Hepatocyte (in vitro differentiated cells): ENCODE data around the gene NMRAL1. TPM values are rescaled to one million over a fixed set of nuclear protein-coding genes. Genes with fewer than 3 reads are reported as not detected.

Source experiments
- DNase-seq: peaks from one replicate; pipeline ENCODE4 v3.0.0-alpha.2; 2016; ENCODE audit warnings: low spot score
- H2AFZ ChIP-seq: fragments of 200-600 bp; sonication (generic); 2 replicates; pipeline ENCODE4 v1.6.0; 2016; ENCODE audit warnings: antibody characterized with exemption, mild to moderate bottlenecking
- H3K27ac ChIP-seq: fragments of 200-600 bp; sonication (generic); 2 replicates; pipeline ENCODE4 v1.5.1; 2016; ENCODE audit warnings: mild to moderate bottlenecking
- H3K27me3 ChIP-seq: fragments of 200-600 bp; sonication (generic); 2 replicates; pipeline ENCODE4 v1.6.1; 2016
- H3K36me3 ChIP-seq: fragments of 200-600 bp; sonication (generic); replicated peaks from 2 replicates; pipeline ENCODE4 v1.5.1; 2016; ENCODE audit warnings: low read depth; ENCODE audit not compliant: insufficient read depth
- H3K4me1 ChIP-seq: fragments of 200-600 bp; sonication (generic); 2 replicates; pipeline ENCODE4 v1.5.1; 2016; ENCODE audit warnings: mild to moderate bottlenecking, moderate library complexity; ENCODE audit not compliant: insufficient read depth
- H3K4me2 ChIP-seq: fragments of 200-600 bp; sonication (generic); 2 replicates; pipeline ENCODE4 v1.6.0; 2016
- H3K4me3 ChIP-seq: fragments of 200-600 bp; sonication (generic); 2 replicates; pipeline ENCODE4 v1.5.1; 2016; ENCODE audit warnings: mild to moderate bottlenecking
- H3K79me2 ChIP-seq: fragments of 200-600 bp; sonication (generic); 2 replicates; pipeline ENCODE4 v1.6.0; 2017; ENCODE audit warnings: mild to moderate bottlenecking
- H3K9me2 ChIP-seq: fragments of 200-600 bp; sonication (generic); replicated peaks from 2 replicates; pipeline ENCODE4 v1.6.0; 2017; ENCODE audit warnings: mild to moderate bottlenecking; ENCODE audit not compliant: insufficient read depth
- H3K9me3 ChIP-seq: fragments of 200-600 bp; sonication (generic); 2 replicates; pipeline ENCODE4 v1.5.1; 2016; ENCODE audit warnings: low read depth, mild to moderate bottlenecking
- H4K20me1 ChIP-seq: fragments of 200-600 bp; sonication (generic); 2 replicates; pipeline ENCODE4 v1.6.0; 2016; ENCODE audit warnings: mild to moderate bottlenecking; ENCODE audit not compliant: insufficient read depth, poor library complexity, severe bottlenecking
- EZH2 ChIP-seq: fragments of 200-600 bp; sonication (generic); IDR thresholded peaks from 2 replicates; pipeline ENCODE4 v1.6.1; 2016; ENCODE audit warnings: antibody characterized with exemption, mild to moderate bottlenecking, borderline replicate concordance
- EZH2phosphoT487 ChIP-seq: fragments of 200-600 bp; sonication (generic); IDR thresholded peaks from one replicate; pipeline ENCODE4 v1.6.1; 2018; ENCODE audit warnings: antibody characterized with exemption, mild to moderate bottlenecking, low read depth, moderate library complexity; ENCODE audit not compliant: unreplicated experiment, severe bottlenecking
- WGBS: methylation state at CpG from one replicate; pipeline ENCODE4 v1.1.6; 2016; ENCODE audit warnings: low lambda C conversion rate; ENCODE audit errors: missing lambda C conversion rate; 5-methylcytosine and 5-hydroxymethylcytosine counted together
- polyA plus RNA-seq: library from polyadenylated mRNA; unstranded; fragments of >200 nt; fragmentation: Nextera tagmentation; extraction: Ambion mirVana; gene quantifications from 2 replicates; pipeline ENCODE4 v1.2.1, GENCODE V29; 2016
- total RNA-seq: library from RNA; depleted of rRNA; stranded (reverse); fragments of >200 nt; gene quantifications from 2 replicates; pipeline ENCODE4 v1.2.3, GENCODE V29; 2014
- TF ChIP-seq, protein P1 (sequence below): fragments of 200-600 bp; sonication (generic); IDR thresholded peaks from 2 replicates; pipeline ENCODE4 v1.5.1; 2016; ENCODE audit warnings: antibody characterized with exemption, mild to moderate bottlenecking; ENCODE audit not compliant: poor library complexity

Gene NMRAL1
- total and polyA plus RNA-seq, 2 experiments from 2014 or later = 47.5 to 47.6 TPM

DNA sequence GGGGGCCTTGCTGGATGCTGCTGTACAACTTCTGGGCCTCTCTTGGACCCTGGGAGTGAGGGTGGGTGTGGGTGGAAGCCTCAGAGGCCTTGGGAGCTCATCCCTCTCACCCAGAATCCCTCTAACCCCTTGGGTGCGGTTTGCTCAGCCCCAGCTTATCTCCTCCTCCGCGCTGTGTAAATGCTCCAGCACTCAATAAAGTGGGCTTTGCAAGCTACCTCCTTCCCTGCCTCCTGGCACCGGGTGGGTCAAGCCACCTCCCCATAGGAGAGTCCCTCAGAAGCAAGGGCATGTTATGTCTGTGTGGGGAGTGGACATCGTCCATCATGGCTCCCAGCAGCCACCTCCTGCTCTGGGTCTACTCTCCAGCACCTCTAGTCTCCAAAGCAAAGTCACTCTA, 35.7 kb upstream of the NMRAL1 start:
- H3K9me2 ChIP-seq = no peaks in the 10 kb centered on the region
- no peak for DNase-seq
- peaks cover 8% of the 10 kb centered on the region for H4K20me1 ChIP-seq
- H3K4me2 ChIP-seq = no peak overlapping the region
- WGBS = 73% methylated on average over 5 of the region's 5 CpGs
- TF ChIP-seq EZH2phosphoT487 = no peak
- TF ChIP-seq, protein P1, sequence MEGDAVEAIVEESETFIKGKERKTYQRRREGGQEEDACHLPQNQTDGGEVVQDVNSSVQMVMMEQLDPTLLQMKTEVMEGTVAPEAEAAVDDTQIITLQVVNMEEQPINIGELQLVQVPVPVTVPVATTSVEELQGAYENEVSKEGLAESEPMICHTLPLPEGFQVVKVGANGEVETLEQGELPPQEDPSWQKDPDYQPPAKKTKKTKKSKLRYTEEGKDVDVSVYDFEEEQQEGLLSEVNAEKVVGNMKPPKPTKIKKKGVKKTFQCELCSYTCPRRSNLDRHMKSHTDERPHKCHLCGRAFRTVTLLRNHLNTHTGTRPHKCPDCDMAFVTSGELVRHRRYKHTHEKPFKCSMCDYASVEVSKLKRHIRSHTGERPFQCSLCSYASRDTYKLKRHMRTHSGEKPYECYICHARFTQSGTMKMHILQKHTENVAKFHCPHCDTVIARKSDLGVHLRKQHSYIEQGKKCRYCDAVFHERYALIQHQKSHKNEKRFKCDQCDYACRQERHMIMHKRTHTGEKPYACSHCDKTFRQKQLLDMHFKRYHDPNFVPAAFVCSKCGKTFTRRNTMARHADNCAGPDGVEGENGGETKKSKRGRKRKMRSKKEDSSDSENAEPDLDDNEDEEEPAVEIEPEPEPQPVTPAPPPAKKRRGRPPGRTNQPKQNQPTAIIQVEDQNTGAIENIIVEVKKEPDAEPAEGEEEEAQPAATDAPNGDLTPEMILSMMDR = no peak
- TF ChIP-seq EZH2 = no peak
- H3K79me2 ChIP-seq = peaks cover 6% of the 10 kb centered on the region
- H3K36me3 ChIP-seq = no peaks in the 10 kb centered on the region
- no peaks in the 10 kb centered on the region for H3K9me3 ChIP-seq
- H2AFZ ChIP-seq = no peak overlapping the region
- no peak overlapping the region for H3K4me3 ChIP-seq
- no peaks in the 10 kb centered on the region for H3K27me3 ChIP-seq
- no peaks in the 10 kb centered on the region for H3K4me1 ChIP-seq
- no peak overlapping the region for H3K27ac ChIP-seq

DNA sequence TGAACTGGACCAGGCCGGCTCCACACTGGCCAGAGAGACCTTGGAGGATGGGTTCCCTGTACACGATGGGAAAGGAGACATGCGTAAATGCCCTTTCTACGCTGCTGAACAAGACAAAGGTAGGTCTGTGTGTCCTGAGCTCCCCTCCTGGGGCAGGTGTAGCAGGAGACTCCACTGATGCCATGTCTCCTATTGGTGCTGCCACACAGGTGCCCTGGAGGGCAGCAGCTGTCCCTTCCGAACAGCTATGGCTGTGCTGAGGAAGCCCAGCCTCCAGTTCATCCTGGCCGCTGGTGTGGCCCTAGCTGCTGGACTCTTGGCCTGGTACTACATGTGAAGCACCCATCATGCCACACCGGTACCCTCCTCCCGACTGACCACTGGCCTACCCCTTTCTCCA, 35.0 kb upstream of the NMRAL1 start:
- peaks cover under 1% of the 10 kb centered on the region for H4K20me1 ChIP-seq

DNA sequence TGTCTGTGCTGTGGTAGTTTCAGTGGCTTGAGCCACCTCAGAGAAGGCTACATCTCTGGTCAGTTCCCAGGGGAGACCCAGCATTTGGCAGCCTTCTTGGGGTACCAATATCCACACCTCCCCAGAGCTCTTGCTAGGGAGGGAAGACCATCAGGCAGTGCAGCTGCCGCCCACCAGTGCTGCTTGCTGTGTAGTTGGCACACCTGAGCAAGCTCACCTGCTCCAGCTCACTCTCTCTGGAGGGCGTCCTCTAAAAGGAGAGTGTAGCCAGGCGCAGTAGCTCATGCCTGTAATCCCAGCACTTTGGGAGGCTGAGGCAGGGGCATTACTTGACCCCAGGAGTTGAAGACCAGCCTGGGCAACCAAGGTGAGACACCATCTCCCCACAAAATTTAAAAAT, 34.4 kb upstream of the NMRAL1 start:
- H4K20me1 ChIP-seq = no peaks in the 10 kb centered on the region
- TF ChIP-seq EZH2phosphoT487 = no peak
- TF ChIP-seq EZH2 = no peak
- TF ChIP-seq, protein P1 = no peak
- H3K27me3 ChIP-seq = no peaks in the 10 kb centered on the region
- peaks cover under 1% of the 10 kb centered on the region for H3K79me2 ChIP-seq
- H3K4me3 ChIP-seq = no peak overlapping the region
- 97% methylated on average over 3 of the region's 3 CpGs for WGBS
- H3K36me3 ChIP-seq = no peaks in the 10 kb centered on the region
- no peak overlapping the region for H3K4me2 ChIP-seq
- no peaks in the 10 kb centered on the region for H3K9me3 ChIP-seq
- no peak overlapping the region for H2AFZ ChIP-seq
- no peak overlapping the region for H3K27ac ChIP-seq
- no peak for DNase-seq
- no peaks in the 10 kb centered on the region for H3K9me2 ChIP-seq
- H3K4me1 ChIP-seq = no peaks in the 10 kb centered on the region

More for the DNA sequence above, 35.0 kb upstream of the NMRAL1 start:
- Histone ChIP-seq H3K79me2 (no peaks in the 10 kb centered on the region), H3K4me2 (no peak overlapping the region), H3K9me2 (no peaks in the 10 kb centered on the region), H3K4me3 (no peak overlapping the region), H2AFZ (no peak overlapping the region), H3K4me1 (no peaks in the 10 kb centered on the region), H3K27me3 (no peaks in the 10 kb centered on the region), H3K27ac (no peak overlapping the region), H3K36me3 (no peaks in the 10 kb centered on the region), H3K9me3 (no peaks in the 10 kb centered on the region)
- WGBS = 96% methylated on average over 8 of the region's 8 CpGs
- TF ChIP-seq EZH2 (no peak), EZH2phosphoT487 (no peak)
- TF ChIP-seq, protein P1 = no peak
- no peak for DNase-seq
